ENCODE measurements around the gene NOL9. TPM values are rescaled to one million over a fixed set of nuclear protein-coding genes. Genes with fewer than 3 reads are reported as not detected.

NOL9 gene
- total RNA-seq, 4 donors from 2014 or later = 4.7 to 44.8 (median 23.7) TPM

DNA sequence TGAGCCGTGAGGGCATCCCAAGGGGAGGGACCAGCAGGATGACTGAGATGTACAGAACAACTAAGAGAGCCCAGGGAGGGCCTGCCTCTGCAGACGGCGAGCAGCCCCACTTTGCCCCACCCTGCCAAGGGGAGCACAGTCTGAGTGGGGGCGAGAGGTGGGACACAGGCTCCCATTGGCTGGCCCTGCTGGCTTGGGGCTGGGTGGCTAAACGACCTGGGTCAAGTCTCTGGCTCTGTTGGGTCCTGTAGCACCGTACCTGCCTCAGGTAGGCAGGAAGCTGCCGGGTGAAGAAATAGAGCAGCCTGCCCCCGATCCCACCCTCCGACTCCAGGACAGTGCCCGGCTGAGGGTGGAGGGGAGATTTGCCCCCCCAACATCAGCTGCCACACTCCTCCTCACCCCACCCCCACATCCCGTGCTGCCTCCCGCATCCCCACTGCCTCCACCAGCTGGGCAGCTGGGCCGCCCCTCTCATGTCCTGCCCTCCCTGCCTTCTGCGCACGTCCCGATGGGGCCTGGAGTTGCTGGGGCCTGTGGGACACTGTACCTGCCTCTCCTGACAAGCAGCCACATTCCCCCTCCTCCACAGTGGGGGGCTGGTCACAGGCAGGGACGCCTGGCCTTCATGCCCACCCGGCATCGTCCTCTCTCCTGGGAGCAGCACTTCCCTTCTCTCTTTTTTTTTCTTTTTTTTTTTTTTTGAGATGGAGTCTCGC is 50.3 kb downstream of the NOL9 start:
- intact Hi-C loops (cut with DNase I; ENCODE audit: low total_unique reads) = no loop called here
- TF ChIP-seq, protein P1, sequence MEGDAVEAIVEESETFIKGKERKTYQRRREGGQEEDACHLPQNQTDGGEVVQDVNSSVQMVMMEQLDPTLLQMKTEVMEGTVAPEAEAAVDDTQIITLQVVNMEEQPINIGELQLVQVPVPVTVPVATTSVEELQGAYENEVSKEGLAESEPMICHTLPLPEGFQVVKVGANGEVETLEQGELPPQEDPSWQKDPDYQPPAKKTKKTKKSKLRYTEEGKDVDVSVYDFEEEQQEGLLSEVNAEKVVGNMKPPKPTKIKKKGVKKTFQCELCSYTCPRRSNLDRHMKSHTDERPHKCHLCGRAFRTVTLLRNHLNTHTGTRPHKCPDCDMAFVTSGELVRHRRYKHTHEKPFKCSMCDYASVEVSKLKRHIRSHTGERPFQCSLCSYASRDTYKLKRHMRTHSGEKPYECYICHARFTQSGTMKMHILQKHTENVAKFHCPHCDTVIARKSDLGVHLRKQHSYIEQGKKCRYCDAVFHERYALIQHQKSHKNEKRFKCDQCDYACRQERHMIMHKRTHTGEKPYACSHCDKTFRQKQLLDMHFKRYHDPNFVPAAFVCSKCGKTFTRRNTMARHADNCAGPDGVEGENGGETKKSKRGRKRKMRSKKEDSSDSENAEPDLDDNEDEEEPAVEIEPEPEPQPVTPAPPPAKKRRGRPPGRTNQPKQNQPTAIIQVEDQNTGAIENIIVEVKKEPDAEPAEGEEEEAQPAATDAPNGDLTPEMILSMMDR (IDR thresholded peaks at IDR 0.05) = no peak
- TF ChIP-seq POLR2A (IDR thresholded peaks at IDR 0.05) = no peak
- Histone ChIP-seq H3K9me3 (no peaks in the 10 kb centered on the region), H3K27ac (no peak overlapping the region), H3K27me3 (no peaks in the 10 kb centered on the region), H3K36me3 (no peaks in the 10 kb centered on the region), H3K4me3 (no peak overlapping the region), H3K4me1 (peaks cover 0 to 8% of the 10 kb centered on the region in 2 donors)
- no peak for DNase-seq

DNA sequence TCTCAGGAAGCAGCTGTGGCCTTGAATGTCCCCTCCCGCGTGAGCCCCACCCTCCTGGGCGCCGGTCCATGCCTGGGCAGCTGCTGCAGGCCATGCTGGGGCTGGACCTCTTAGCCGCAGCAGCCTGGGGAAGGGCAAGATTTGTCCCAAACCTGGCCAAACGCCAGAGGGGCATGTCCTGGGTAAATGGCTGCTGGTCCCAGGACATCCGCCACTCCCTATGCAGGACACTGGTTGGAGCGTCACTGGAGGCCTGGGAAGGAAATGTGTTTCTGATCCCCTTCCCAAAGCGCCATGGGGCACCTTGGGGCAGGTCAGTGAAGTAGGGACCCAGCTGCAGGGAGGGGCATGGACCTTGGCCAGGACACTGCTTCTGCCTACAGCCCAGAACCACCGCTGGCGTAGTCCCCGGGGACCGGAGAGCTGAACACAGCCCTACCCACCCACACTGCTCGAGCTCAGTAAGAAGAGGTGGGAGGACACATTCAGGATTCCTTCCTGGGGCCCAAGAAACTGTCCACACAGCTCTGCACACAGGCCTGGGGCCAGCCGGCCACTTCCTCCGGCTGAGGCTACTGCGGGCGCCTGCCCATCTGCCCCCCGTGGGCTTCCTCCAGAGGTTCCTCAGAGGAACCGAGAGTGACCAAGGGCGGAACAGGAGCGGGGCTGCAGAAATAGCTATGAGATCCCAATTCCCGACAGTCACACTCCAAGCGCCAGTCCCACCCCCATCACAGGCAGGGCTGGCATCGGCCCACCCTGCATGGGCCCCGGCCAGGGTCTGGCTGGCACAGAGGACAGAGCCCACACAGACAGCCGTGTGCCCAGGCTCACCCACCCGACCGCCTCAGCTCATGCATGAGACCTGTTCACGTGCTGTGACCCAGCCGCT is 52.1 kb downstream of the NOL9 start:
- Histone ChIP-seq H3K27ac (no peak overlapping the region), H3K4me3 (no peak overlapping the region)

DNA sequence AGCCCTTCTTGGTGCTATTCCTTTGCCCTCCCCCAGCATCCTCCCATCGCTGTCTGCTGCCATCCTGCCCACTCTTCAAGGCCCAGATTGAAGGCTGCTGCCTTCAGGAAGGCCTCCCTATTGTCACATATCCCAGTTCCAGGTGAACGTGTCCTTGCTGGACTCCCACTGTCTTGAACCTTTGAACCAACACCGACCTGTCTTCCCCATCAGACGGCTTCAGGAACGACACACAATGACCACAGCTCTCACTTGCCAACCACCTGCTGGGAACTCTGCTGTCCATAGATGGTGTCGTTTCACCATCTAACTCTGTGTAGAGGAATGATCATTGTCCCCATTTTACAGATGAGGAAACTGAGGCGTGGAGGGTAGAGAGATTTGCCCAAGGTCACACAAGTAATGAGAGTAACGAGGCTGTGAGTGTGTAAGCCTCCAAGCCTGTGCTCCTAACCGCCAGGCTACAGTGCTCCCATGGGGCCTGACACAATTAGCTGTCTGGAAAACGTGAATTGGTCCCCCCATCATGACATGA is 53.0 kb downstream of the NOL9 start:
- no peaks in the 10 kb centered on the region for H3K36me3 ChIP-seq
- peaks cover 0 to 13% of the 10 kb centered on the region in 2 donors for H3K4me1 ChIP-seq
- DNase-seq = no peak
- intact Hi-C loops (cut with DNase I; ENCODE audit: low total_unique reads) = no loop called here
- no peaks in the 10 kb centered on the region for H3K27me3 ChIP-seq
- no peaks in the 10 kb centered on the region for H3K9me3 ChIP-seq
- no peak overlapping the region for H3K27ac ChIP-seq
- no peak overlapping the region for H3K4me3 ChIP-seq
- TF ChIP-seq, protein P1 (IDR thresholded peaks at IDR 0.05) = no peak
- no peak for TF ChIP-seq POLR2A (IDR thresholded peaks at IDR 0.05)

More for the DNA sequence above, 52.1 kb downstream of the NOL9 start:
- DNase-seq = peak; percentile 42
- Histone ChIP-seq H3K27me3 (no peaks in the 10 kb centered on the region), H3K9me3 (no peaks in the 10 kb centered on the region), H3K36me3 (no peaks in the 10 kb centered on the region), H3K4me1 (peaks cover 0 to 13% of the 10 kb centered on the region in 2 donors)
- TF ChIP-seq, protein P1 (IDR thresholded peaks at IDR 0.05) = no peak
- TF ChIP-seq POLR2A (IDR thresholded peaks at IDR 0.05) = no peak
- intact Hi-C loops (cut with DNase I; ENCODE audit: low total_unique reads) = no loop called here

DNA sequence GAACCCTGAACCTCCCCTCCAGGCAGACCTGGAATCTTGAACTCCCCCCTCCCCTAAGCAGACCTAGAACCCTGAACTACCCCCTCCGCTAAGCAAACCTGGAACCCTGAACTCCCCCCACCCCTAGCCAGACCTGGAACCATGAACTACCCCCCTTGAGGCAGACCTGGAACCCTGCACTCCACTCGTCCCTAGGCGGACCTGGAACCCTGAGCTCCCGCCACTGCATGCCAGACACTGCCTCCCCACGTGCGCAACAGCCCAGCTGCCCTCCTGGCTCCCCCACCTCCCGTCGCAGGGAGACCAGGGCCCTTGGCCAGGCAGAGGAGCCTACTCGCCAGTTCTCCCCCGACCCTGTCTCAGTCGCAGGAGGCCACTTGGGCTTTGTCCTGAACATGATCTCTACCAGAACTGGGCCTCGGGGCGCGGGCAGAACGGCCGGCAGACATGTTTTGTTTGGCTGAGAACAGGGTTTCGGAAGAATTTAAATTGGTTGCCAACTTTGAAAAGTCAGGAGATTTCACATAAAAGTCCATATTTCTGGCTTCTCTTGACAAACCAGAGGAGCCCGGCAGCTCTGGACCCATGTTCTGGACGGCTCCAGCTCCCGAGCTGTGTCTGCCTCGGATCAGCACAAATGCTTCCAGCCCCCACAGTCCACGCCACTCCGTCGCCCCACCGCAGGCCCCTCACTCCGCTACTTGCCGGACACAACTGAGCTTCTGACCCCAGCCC is 53.6 kb downstream of the NOL9 start:
- intact Hi-C loops (cut with DNase I; ENCODE audit: low total_unique reads) = no loop called here
- TF ChIP-seq, protein P1 (IDR thresholded peaks at IDR 0.05) = no peak
- no peak for TF ChIP-seq POLR2A (IDR thresholded peaks at IDR 0.05)
- H3K36me3 ChIP-seq = no peaks in the 10 kb centered on the region
- H3K4me3 ChIP-seq = no peak overlapping the region
- H3K4me1 ChIP-seq = peaks cover 0 to 13% of the 10 kb centered on the region in 2 donors
- no peak for DNase-seq
- H3K27me3 ChIP-seq = no peaks in the 10 kb centered on the region
- H3K9me3 ChIP-seq = no peaks in the 10 kb centered on the region
- H3K27ac ChIP-seq = no peak overlapping the region
